Endothelial cell of umbilical vein (primary cell): ENCODE results near the gene LAIR1. TPM values are rescaled to one million over a fixed set of nuclear protein-coding genes. Genes with fewer than 3 reads are reported as not detected.

Experiments
- BruUV-seq: library from RNA; stranded (reverse); fragments of 400-500 nt; replicated peaks from 2 replicates; lab custom pipeline; 2021; lab: Mats Ljungman, UMichigan
- CTCF ChIA-PET: fragments of 300-600, 350-600 bp; sonication (Branson Sonifier 250); formaldehyde crosslinking; loops from one replicate; lab custom pipeline; 2021; ENCODE audit warnings: antibody characterized with exemption, inconsistent platforms; lab: Charles Lee
- POLR2A ChIA-PET: fragments of 300-600, 350-600 bp; sonication (Branson Sonifier 250); formaldehyde crosslinking; loops from one replicate; lab custom pipeline; 2021; ENCODE audit warnings: antibody characterized with exemption, inconsistent platforms; lab: Charles Lee
- DNase-seq: peaks from one replicate; pipeline ENCODE4 v3.0.0-alpha.2; 2011; ENCODE audit warnings: low read depth, low spot score
- FAIRE-seq: peaks from 2 replicates; lab custom pipeline; 2011; peaks lifted over from hg19 to GRCh38; lab: Jason Lieb, UNC
- H2AFZ ChIP-seq: 2 replicates; pipeline ENCODE4 v1.6.0; 2012; ENCODE audit warnings: low read depth, low read length, control low read depth, inconsistent platforms
- H3K27ac ChIP-seq: 2 replicates; pipeline ENCODE4 v1.5.1; 2011; ENCODE audit warnings: low read depth, mild to moderate bottlenecking, control low read depth, low read length, moderate library complexity; ENCODE audit not compliant: insufficient read depth
- H3K27me3 ChIP-seq, 2 experiments: 2 replicates each; pipeline versions ENCODE4 v1.6.0 to v1.6.1; 2011; ENCODE audit warnings: low read length in 2 of 2, mixed read lengths in 1 of 2; ENCODE audit not compliant: control insufficient read depth in 2 of 2, insufficient read depth in 2 of 2
- H3K36me3 ChIP-seq, 2 experiments: 2 replicates in 1 of 2; 3 replicates in 1 of 2; pipeline ENCODE4 v1.5.1; 2011; ENCODE audit warnings: low read length in 2 of 2, mild to moderate bottlenecking in 1 of 2, moderate library complexity in 1 of 2; ENCODE audit not compliant: control insufficient read depth in 2 of 2, insufficient read depth in 2 of 2; ENCODE audit errors: extremely low read depth in 1 of 2
- H3K4me1 ChIP-seq: 3 replicates; pipeline ENCODE4 v1.5.1; 2011; ENCODE audit warnings: mild to moderate bottlenecking, low read length; ENCODE audit not compliant: control insufficient read depth, insufficient read depth; ENCODE audit errors: extremely low read depth
- H3K4me2 ChIP-seq: 2 replicates; pipeline ENCODE4 v1.6.1; 2011; ENCODE audit warnings: low read length, control low read depth, mixed read lengths; ENCODE audit not compliant: insufficient read depth
- H3K4me3 ChIP-seq, 3 experiments: fragments of 200-600 bp in 1 of 3; sonication (generic), shearing (Covaris generic) in 1 of 3; replicated peaks in 1 of 3; 2 replicates each; pipeline ENCODE4 v1.5.1; 2011 to 2016; ENCODE audit warnings: control low read depth in 3 of 3, low read length in 3 of 3, mild to moderate bottlenecking in 2 of 3, inconsistent platforms in 1 of 3, low read depth in 1 of 3, moderate library complexity in 1 of 3; ENCODE audit not compliant: insufficient read depth in 1 of 3
- H3K79me2 ChIP-seq: 2 replicates; pipeline ENCODE4 v1.6.0; 2012; ENCODE audit warnings: low read length, inconsistent platforms; ENCODE audit not compliant: control insufficient read depth, insufficient read depth
- H3K9ac ChIP-seq: replicated peaks from 2 replicates; pipeline ENCODE3; 2011; ENCODE audit warnings: low read length, control low read depth; ENCODE audit not compliant: insufficient read depth; ENCODE audit errors: extremely low read depth
- H3K9me1 ChIP-seq: replicated peaks from 3 replicates; pipeline ENCODE4 v1.6.0; 2011; ENCODE audit warnings: mild to moderate bottlenecking, low read length; ENCODE audit not compliant: control insufficient read depth, insufficient read depth; ENCODE audit errors: extremely low read depth
- H3K9me3 ChIP-seq: replicated peaks from 2 replicates; pipeline ENCODE4 v1.5.1; 2012; ENCODE audit warnings: low read length, inconsistent platforms; ENCODE audit not compliant: control insufficient read depth, insufficient read depth
- H4K20me1 ChIP-seq: replicated peaks from 2 replicates; pipeline ENCODE3; 2011; ENCODE audit warnings: mild to moderate bottlenecking, low read length; ENCODE audit not compliant: control insufficient read depth, insufficient read depth; ENCODE audit errors: extremely low read depth
- CTCF ChIP-seq, 2 donors: IDR thresholded peaks; 1 replicate in 1 of 2; 2 replicates in 1 of 2; pipeline ENCODE4 v1.5.1; 2011; ENCODE audit warnings: low read length in 2 of 2, mild to moderate bottlenecking in 2 of 2, moderate library complexity in 2 of 2, control low read depth in 1 of 2, inconsistent platforms in 1 of 2, low read depth in 1 of 2; ENCODE audit not compliant: insufficient read depth in 1 of 2; ENCODE audit errors: extremely low read depth in 1 of 2
- EZH2 ChIP-seq: IDR thresholded peaks from 2 replicates; pipeline ENCODE4 v1.6.1; 2012; ENCODE audit warnings: borderline replicate concordance, low read depth, mild to moderate bottlenecking, moderate library complexity, low read length, inconsistent platforms; ENCODE audit not compliant: severe bottlenecking
- FOS ChIP-seq: IDR thresholded peaks from 2 replicates; pipeline ENCODE4 v1.6.1; 2011; ENCODE audit warnings: mild to moderate bottlenecking, low read length, moderate library complexity, borderline replicate concordance; ENCODE audit not compliant: insufficient read depth
- GATA2 ChIP-seq: IDR thresholded peaks from 2 replicates; pipeline ENCODE4 v1.7.0; 2011; ENCODE audit warnings: low read depth, mild to moderate bottlenecking, moderate library complexity, mixed read lengths, low read length; ENCODE audit not compliant: insufficient read length, insufficient read depth
- JUN ChIP-seq: IDR thresholded peaks from 2 replicates; pipeline ENCODE4 v1.6.1; 2011; ENCODE audit warnings: borderline replicate concordance, low read depth; ENCODE audit not compliant: insufficient read length, insufficient read depth
- MAX ChIP-seq: IDR thresholded peaks from 2 replicates; pipeline ENCODE4 v1.6.1; 2011; ENCODE audit not compliant: insufficient read depth, insufficient read length
- MYC ChIP-seq: IDR thresholded peaks from one replicate; pipeline ENCODE4 v1.6.1; 2011; ENCODE audit warnings: mild to moderate bottlenecking, low read depth, low read length
- POLR2A ChIP-seq: IDR thresholded peaks from 2 replicates; pipeline ENCODE4 v1.6.1; 2012; ENCODE audit warnings: low read depth, mild to moderate bottlenecking, control low read depth, low read length
- POLR2AphosphoS5 ChIP-seq: IDR thresholded peaks from 2 replicates; pipeline ENCODE4 v1.6.1; 2012; ENCODE audit warnings: low read depth, mild to moderate bottlenecking, control low read depth, low read length, moderate library complexity; ENCODE audit not compliant: insufficient read depth
- dilution Hi-C: fragments of 300-500 bp; cut with MboI; formaldehyde crosslinking; loops from one replicate; pipeline ENCODE4 v1.15.0; 2019; ENCODE audit warnings: low sequenced_read_pairs; ENCODE audit not compliant: extremely low pct_ligation_motif_present
- intact Hi-C: fragments of 100-400 bp; cut with micrococcal nuclease; formaldehyde crosslinking; loops from one replicate; pipeline ENCODE4 v1.10.0; 2022
- polyA plus RNA-seq, 4 experiments: library from polyadenylated mRNA; depleted of rRNA in 3 of 4; stranded (reverse) in 3 of 4; unstranded in 1 of 4; fragments of >200 nt; gene quantifications; 2 replicates each; pipeline versions ENCODE4 v1.2.1 to v1.2.3, GENCODE V29; 2011 to 2012; ENCODE audit warnings: missing spikeins in 1 of 4
- total RNA-seq: library from RNA; stranded (reverse); gene quantifications from 2 replicates; pipeline ENCODE4 v1.2.3, GENCODE V29; 2021

Gene LAIR1
- total and polyA plus RNA-seq, 2 donors (not counting 3 experiments of a cell fraction or from before 2014, with no cell fraction given), result not detected

- ChIA-PET CTCF (no interaction called here), POLR2A (no interaction called here)
- no peak overlapping the region for H3K4me2 ChIP-seq
- no peak overlapping the region for H3K27ac ChIP-seq
- no peaks in the 10 kb centered on the region for H4K20me1 ChIP-seq
- DNase-seq, result no peak
- intact Hi-C loops (no loop called here), dilution Hi-C loops (no loop called here)
- no peaks in the 10 kb centered on the region for H3K27me3 ChIP-seq
- no peak overlapping the region for H3K4me3 ChIP-seq
- H2AFZ ChIP-seq, result no peak overlapping the region
- FAIRE-seq, result no peak
- no peak for TF ChIP-seq POLR2AphosphoS5
- no peak for TF ChIP-seq GATA2
- H3K79me2 ChIP-seq, result no peaks in the 10 kb centered on the region
- no peak overlapping the region for H3K9ac ChIP-seq
- no peaks in the 10 kb centered on the region for H3K9me1 ChIP-seq
- no peaks in the 10 kb centered on the region for H3K36me3 ChIP-seq
- no peaks in the 10 kb centered on the region for H3K4me1 ChIP-seq
- no TSS peak for BruUV-seq
- no peaks in the 10 kb centered on the region for H3K9me3 ChIP-seq
Observed at GRCh38 chr19:54335979-54336892, 28.5 kb downstream of the LAIR1 start.

GRCh38 chr19:54335164-54335563, 29.6 kb downstream of the LAIR1 start:
- POLR2A ChIA-PET, result no interaction called here
- Histone ChIP-seq H3K4me1 (no peaks in the 10 kb centered on the region), H3K36me3 (no peaks in the 10 kb centered on the region), H3K27me3 (no peaks in the 10 kb centered on the region), H3K4me2 (no peak overlapping the region), H4K20me1 (no peaks in the 10 kb centered on the region), H2AFZ (no peak overlapping the region), H3K9me3 (no peaks in the 10 kb centered on the region), H3K9me1 (no peaks in the 10 kb centered on the region), H3K9ac (no peak overlapping the region), H3K79me2 (no peaks in the 10 kb centered on the region), H3K4me3 (no peak overlapping the region), H3K27ac (no peak overlapping the region)
- intact Hi-C loops, result no loop called here
- no peak for TF ChIP-seq FOS
- no peak for TF ChIP-seq CTCF (IDR thresholded peaks at IDR 0.05; ENCODE audit: extremely low read depth in 1 of 2, insufficient read depth in 1 of 2, low read depth in 1 of 2, low read length in 2 of 2)
- TF ChIP-seq POLR2A, result no peak
- no peak for TF ChIP-seq JUN
- no peak for TF ChIP-seq MYC
- TF ChIP-seq POLR2AphosphoS5, result no peak
- no peak for TF ChIP-seq MAX
- no peak for TF ChIP-seq GATA2
- no peak for TF ChIP-seq EZH2
- DNase-seq (no peak), FAIRE-seq (no peak)
- no TSS peak for BruUV-seq
- CTCF ChIA-PET, result no interaction called here
- dilution Hi-C loops, result no loop called here
